CD4-positive, alpha-beta T cell treated with Interleukin-17A for 1 hour (primary cell): ENCODE measurements around the gene TOR1AIP2.
"Not testable (repeated sequence)": the region's sequence is repeated elsewhere in the genome, so short reads cannot be mapped to it uniquely, and the experiment has no call there.

ENCODE experiments used
- DNase-seq: peaks from one replicate; pipeline ENCODE4 v3.0.0-alpha.2; 2020

Gene TOR1AIP2

GRCh38 chr1:179805291-179806195 is 72.1 kb downstream of the TOR1AIP2 start:
- no peak for DNase-seq

GRCh38 chr1:179804417-179804816 is 73.2 kb downstream of the TOR1AIP2 start:
- not testable (repeated sequence) for DNase-seq

- no peak for DNase-seq
These were observed 73.7 kb downstream of the TOR1AIP2 start for GRCh38 chr1:179803918-179804317.

DNA sequence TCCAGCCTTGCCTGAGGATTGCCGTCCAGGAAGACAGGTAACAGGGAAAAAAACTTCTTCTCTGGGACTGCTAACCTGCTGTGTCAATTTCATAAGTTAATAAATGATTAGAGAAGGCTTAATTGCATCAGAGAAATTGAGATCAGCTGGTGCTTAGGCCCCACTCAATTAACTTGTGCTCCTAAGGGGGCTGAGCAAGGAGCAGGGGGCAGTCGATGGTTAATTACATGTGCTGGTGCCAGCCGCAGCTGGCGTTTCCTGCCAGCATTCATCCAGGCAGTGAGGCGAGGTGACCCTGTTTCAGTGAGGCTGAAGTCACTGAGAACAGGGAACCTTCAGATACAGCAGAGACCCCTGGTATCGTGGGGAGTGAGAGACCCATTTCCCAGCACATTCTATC is 74.5 kb downstream of the TOR1AIP2 start:
- DNase-seq = no peak

- no peak for DNase-seq
These were observed 77.1 kb downstream of the TOR1AIP2 start for GRCh38 chr1:179800481-179800880.

DNA sequence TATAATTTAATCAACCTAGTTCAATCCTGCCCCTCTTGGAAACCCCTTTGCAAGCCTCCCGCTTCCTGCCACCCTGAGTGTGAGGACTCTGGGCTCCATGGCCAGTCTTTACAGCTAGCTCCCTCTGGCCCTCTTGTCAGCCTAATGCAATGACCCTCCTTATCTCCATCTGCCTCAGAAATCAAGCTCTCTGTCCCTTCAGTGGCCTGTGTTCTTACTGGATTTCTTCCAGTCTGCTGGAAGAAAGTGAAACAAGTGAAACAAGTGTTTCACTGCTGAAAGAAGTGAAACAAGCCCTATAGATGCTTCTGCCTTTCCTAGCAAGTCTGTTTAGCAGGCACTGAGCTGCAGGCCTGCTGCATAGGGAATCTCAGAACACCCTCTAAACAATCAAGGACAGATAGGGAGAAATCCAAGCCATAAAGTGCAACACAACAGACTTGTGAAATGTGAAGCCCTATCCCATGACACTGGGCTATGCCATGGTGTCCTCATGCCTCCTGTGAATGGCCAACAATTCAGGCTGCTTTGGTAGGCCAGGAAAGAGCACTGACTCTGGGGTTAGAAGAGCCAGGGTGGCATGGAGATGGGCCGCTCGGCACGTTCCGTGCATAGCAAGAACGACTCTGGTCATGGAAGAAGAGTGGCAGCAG is 78.6 kb downstream of the TOR1AIP2 start:
- no peak for DNase-seq

GRCh38 chr1:179798213-179798863 is 79.3 kb downstream of the TOR1AIP2 start:
- DNase-seq = no peak

DNA sequence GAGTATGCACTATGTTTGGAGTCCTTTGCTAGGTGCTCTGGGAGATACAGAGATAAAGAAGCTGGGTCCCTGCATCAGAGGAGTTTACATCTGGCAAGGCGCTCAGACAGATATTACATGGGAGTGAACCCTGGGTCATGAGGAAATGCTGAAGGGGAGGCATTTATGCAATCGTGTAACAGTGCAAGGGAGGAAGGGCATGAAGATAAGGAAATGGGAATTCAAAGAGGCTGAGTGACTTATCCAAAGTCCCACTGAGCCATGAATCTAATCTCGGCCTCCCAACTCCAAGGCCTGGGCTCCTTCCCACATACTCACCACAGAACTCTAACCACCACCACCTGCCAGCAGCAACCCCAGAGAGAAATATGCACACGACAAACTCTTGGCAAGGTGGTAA is 82.9 kb downstream of the TOR1AIP2 start:
- no peak for DNase-seq

DNA sequence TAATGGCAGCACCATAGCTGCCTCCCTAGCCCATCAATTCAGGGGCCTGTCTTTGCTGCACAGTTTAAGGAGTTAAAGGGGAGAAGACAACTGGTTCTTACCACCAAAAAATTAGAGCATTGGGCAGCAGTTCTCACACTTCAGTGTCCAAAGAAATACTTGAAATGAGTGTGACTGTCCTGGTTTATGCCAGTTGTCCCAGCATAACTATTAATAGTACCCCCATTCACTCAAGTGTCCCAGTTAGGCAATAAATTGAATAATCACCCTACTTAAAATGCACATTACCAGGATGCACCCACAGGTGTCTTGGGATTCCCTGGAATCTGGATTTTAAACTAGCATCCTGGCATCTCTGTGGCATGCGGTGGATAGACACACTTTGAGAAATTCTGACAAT is 83.5 kb downstream of the TOR1AIP2 start:
- DNase-seq = no peak

DNA sequence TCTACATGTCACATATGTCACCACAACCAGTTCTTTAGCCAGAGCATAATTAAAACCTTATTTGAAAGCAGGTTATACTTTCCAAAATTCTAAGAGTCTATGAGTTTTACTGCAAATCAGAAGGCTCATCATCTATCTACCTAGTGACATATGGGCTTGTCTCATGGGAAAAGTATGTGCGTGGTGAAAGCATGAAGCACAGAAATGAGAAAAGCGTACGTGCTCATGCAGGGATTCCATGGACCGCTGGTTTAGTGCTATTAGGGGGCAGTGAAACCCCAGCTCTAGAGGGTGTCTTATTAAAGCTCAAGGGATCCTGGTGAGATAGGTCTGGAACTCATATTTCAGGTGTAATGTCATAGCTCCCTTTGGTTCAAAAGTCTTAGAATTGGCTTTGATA is 84.3 kb downstream of the TOR1AIP2 start:
- DNase-seq = no peak
